Measurements from ENCODE around the gene PLCB2.

The PLCB2 gene

GRCh38 chr15:40303576-40303975 is 4.2 kb downstream of the PLCB2 start:
- DNase-seq (ENCODE audit: low spot score): no peak

GRCh38 chr15:40302981-40303380 is 4.8 kb downstream of the PLCB2 start:
- no peak for DNase-seq (ENCODE audit: low spot score)

- DNase-seq (ENCODE audit: low spot score): no peak
Observed at GRCh38 chr15:40302288-40302886, 5.3 kb downstream of the PLCB2 start.

- DNase-seq (ENCODE audit: low spot score): no peak
Observed at GRCh38 chr15:40301467-40302179, 6.1 kb downstream of the PLCB2 start.

GRCh38 chr15:40300771-40301170 is 7.0 kb downstream of the PLCB2 start:
- no peak for DNase-seq (ENCODE audit: low spot score)

- no peak for DNase-seq (ENCODE audit: low spot score)
Observed at GRCh38 chr15:40300367-40300766, 7.4 kb downstream of the PLCB2 start.

GRCh38 chr15:40298216-40298935 is 9.4 kb downstream of the PLCB2 start:
- DNase-seq (ENCODE audit: low spot score): no peak

GRCh38 chr15:40297356-40297755 is 10.4 kb downstream of the PLCB2 start:
- DNase-seq (ENCODE audit: low spot score): no peak

- DNase-seq (ENCODE audit: low spot score): no peak
Observed at GRCh38 chr15:40296561-40297230, 11.0 kb downstream of the PLCB2 start.

- no peak for DNase-seq (ENCODE audit: low spot score)
Observed at GRCh38 chr15:40295877-40296560, 11.7 kb downstream of the PLCB2 start.

- DNase-seq (ENCODE audit: low spot score): no peak
Observed at GRCh38 chr15:40295297-40295696, 12.4 kb downstream of the PLCB2 start.

GRCh38 chr15:40293905-40294895 is 13.5 kb downstream of the PLCB2 start:
- no peak for DNase-seq (ENCODE audit: low spot score)

- no peak for DNase-seq (ENCODE audit: low spot score)
Observed at GRCh38 chr15:40293006-40293405, 14.7 kb downstream of the PLCB2 start.

- DNase-seq (ENCODE audit: low spot score): no peak
Observed at GRCh38 chr15:40292246-40292645, 15.5 kb downstream of the PLCB2 start.

- no peak for DNase-seq (ENCODE audit: low spot score)
Observed at GRCh38 chr15:40290918-40291574, 16.7 kb downstream of the PLCB2 start.

GRCh38 chr15:40290545-40290917 is 17.2 kb downstream of the PLCB2 start:
- no peak for DNase-seq (ENCODE audit: low spot score)

- no peak for DNase-seq (ENCODE audit: low spot score)
Observed at GRCh38 chr15:40289140-40289775, 18.5 kb downstream of the PLCB2 start.

- DNase-seq (ENCODE audit: low spot score): no peak
Observed at GRCh38 chr15:40287968-40288367, 19.8 kb downstream of the PLCB2 start.

- no peak for DNase-seq (ENCODE audit: low spot score)
Observed at GRCh38 chr15:40287505-40287904, 20.2 kb downstream of the PLCB2 start.

GRCh38 chr15:40286794-40287193 is 20.9 kb downstream of the PLCB2 start:
- DNase-seq (ENCODE audit: low spot score): no peak
